Natural killer cell treated with Interleukin-12 subunit alpha and Interleukin-12 subunit beta and Interleukin-15 and Interleukin-18, amount 100 ng/mL, for 72 hours (primary cell): ENCODE results near the gene ZNF639. TPM values are rescaled to one million over a fixed set of nuclear protein-coding genes. Genes with fewer than 3 reads are reported as not detected.

ENCODE experiments used
- ATAC-seq, 2 donors: fragments of 150-1000 bp; cut with Tn5 transposase in 1 of 2; sonication (Bioruptor Pico), chemical (Tn5 transposase) in 1 of 2; 2 replicates each; pipeline ENCODE4 v1.10.0; 2021
- DNase-seq: peaks from one replicate; pipeline ENCODE4 v3.0.0; 2022; ENCODE audit warnings: low spot score
- H3K27ac Mint-ChIP-seq, 2 donors: 1 replicate in 1 of 2; 2 replicates in 1 of 2; pipeline ENCODE4 v1.8.0; 2022; ENCODE audit warnings: mixed read lengths in 2 of 2, mild to moderate bottlenecking in 1 of 2, moderate library complexity in 1 of 2
- H3K27me3 Mint-ChIP-seq, 2 donors: 1 replicate in 1 of 2; 2 replicates in 1 of 2; pipeline ENCODE4 v1.8.0; 2022; ENCODE audit warnings: mixed read lengths in 2 of 2
- H3K36me3 Mint-ChIP-seq: one replicate; pipeline ENCODE4 v1.8.0; 2022; ENCODE audit warnings: mixed read lengths
- H3K4me1 Mint-ChIP-seq, 2 donors: 1 replicate in 1 of 2; 2 replicates in 1 of 2; pipeline ENCODE4 v1.8.0; 2022; ENCODE audit warnings: low read depth in 2 of 2, mixed read lengths in 2 of 2, mild to moderate bottlenecking in 1 of 2
- H3K4me3 Mint-ChIP-seq: one replicate; pipeline ENCODE4 v1.8.0; 2022; ENCODE audit warnings: mixed read lengths
- H3K9me3 Mint-ChIP-seq: 2 replicates; pipeline ENCODE4 v1.8.0; 2022; ENCODE audit warnings: mixed read lengths
- total RNA-seq, 2 donors: library from RNA; stranded (reverse); gene quantifications; one replicate each; pipeline ENCODE4 v1.2.3, GENCODE V29; 2022

Gene ZNF639
- total RNA-seq, 2 donors from 2014 or later: 34.2 to 41.7 TPM

GRCh38 chr3:179332240-179332639, 9.4 kb downstream of the ZNF639 start:
- Mint-ChIP-seq H3K9me3 (no peaks in the 10 kb centered on the region), H3K4me1 (no peaks in the 10 kb centered on the region), H3K27ac (no peak overlapping the region), H3K4me3 (no peak overlapping the region), H3K27me3 (no peaks in the 10 kb centered on the region), H3K36me3 (peaks cover 29% of the 10 kb centered on the region)
- no peak for DNase-seq
- no peak for ATAC-seq

GRCh38 chr3:179333084-179333483, 10.3 kb downstream of the ZNF639 start:
- H3K4me1 Mint-ChIP-seq: no peaks in the 10 kb centered on the region
- no peak overlapping the region for H3K27ac Mint-ChIP-seq
- DNase-seq (no peak), ATAC-seq (no peak)
- no peak overlapping the region for H3K4me3 Mint-ChIP-seq
- peaks cover 29% of the 10 kb centered on the region for H3K36me3 Mint-ChIP-seq
- no peaks in the 10 kb centered on the region for H3K27me3 Mint-ChIP-seq
- H3K9me3 Mint-ChIP-seq: no peaks in the 10 kb centered on the region

- DNase-seq (no peak), ATAC-seq (no peak)
- H3K36me3 Mint-ChIP-seq: peaks cover 24% of the 10 kb centered on the region
- H3K4me3 Mint-ChIP-seq: no peak overlapping the region
- H3K27me3 Mint-ChIP-seq: no peaks in the 10 kb centered on the region
- no peaks in the 10 kb centered on the region for H3K9me3 Mint-ChIP-seq
- no peaks in the 10 kb centered on the region for H3K4me1 Mint-ChIP-seq
- H3K27ac Mint-ChIP-seq: no peak overlapping the region
These were observed 13.6 kb downstream of the ZNF639 start for GRCh38 chr3:179336345-179336929.

- ATAC-seq (peak; percentile 99), DNase-seq (peak; percentile 91)
- H3K4me3 Mint-ChIP-seq: peak within 1 kb of the TSS; percentile 98
- peaks cover 10% of the 10 kb centered on the region in 2 donors for H3K4me1 Mint-ChIP-seq
- H3K36me3 Mint-ChIP-seq: peaks cover 9% of the 10 kb centered on the region
- H3K9me3 Mint-ChIP-seq: no peaks in the 10 kb centered on the region
- H3K27ac Mint-ChIP-seq: peak within 1 kb of the TSS; percentile 82 to 96
- H3K27me3 Mint-ChIP-seq: no peaks in the 10 kb centered on the region
These were observed 24.7 kb downstream of the ZNF639 start, which contains the start of gene MFN1 for GRCh38 chr3:179347345-179348194. Gene MFN1 (plus strand): TSS chr3:179347709. CDS start chr3:179348852, 1,143 bp downstream.

GRCh38 chr3:179348325-179349013, 25.6 kb downstream of the ZNF639 start:
- Mint-ChIP-seq H3K4me3 (peak overlapping the region; percentile 98), H3K36me3 (peaks cover 10% of the 10 kb centered on the region), H3K27ac (peak overlapping the region; percentile 82 to 96), H3K4me1 (peaks cover 10 to 11% of the 10 kb centered on the region in 2 donors), H3K9me3 (no peaks in the 10 kb centered on the region), H3K27me3 (no peaks in the 10 kb centered on the region)
- no peak for ATAC-seq
- no peak for DNase-seq

GRCh38 chr3:179355996-179356395, 33.2 kb downstream of the ZNF639 start:
- DNase-seq (no peak), ATAC-seq (no peak)
- H3K27me3 Mint-ChIP-seq: no peaks in the 10 kb centered on the region
- no peaks in the 10 kb centered on the region for H3K9me3 Mint-ChIP-seq
- H3K36me3 Mint-ChIP-seq: peaks cover 30% of the 10 kb centered on the region
- H3K27ac Mint-ChIP-seq: peak overlapping the region in 1 of 2 donors; percentile 9
- peaks cover 12 to 17% of the 10 kb centered on the region in 2 donors for H3K4me1 Mint-ChIP-seq
- H3K4me3 Mint-ChIP-seq: no peak overlapping the region

- Mint-ChIP-seq H3K9me3 (no peaks in the 10 kb centered on the region), H3K27me3 (no peaks in the 10 kb centered on the region), H3K4me3 (no peak overlapping the region), H3K4me1 (no peaks in the 10 kb centered on the region), H3K36me3 (peaks cover 15% of the 10 kb centered on the region), H3K27ac (no peak overlapping the region)
- no peak for DNase-seq
- ATAC-seq: no peak
These were observed 40.5 kb downstream of the ZNF639 start for GRCh38 chr3:179363332-179363731.

GRCh38 chr3:179369621-179370020, 46.8 kb downstream of the ZNF639 start:
- Mint-ChIP-seq H3K9me3 (no peaks in the 10 kb centered on the region), H3K27ac (no peak overlapping the region), H3K36me3 (peaks cover 11% of the 10 kb centered on the region), H3K4me3 (no peak overlapping the region), H3K4me1 (no peaks in the 10 kb centered on the region), H3K27me3 (no peaks in the 10 kb centered on the region)
- ATAC-seq: no peak
- DNase-seq: no peak

- ATAC-seq (no peak), DNase-seq (no peak)
- no peaks in the 10 kb centered on the region for H3K9me3 Mint-ChIP-seq
- H3K27me3 Mint-ChIP-seq: no peaks in the 10 kb centered on the region
- no peaks in the 10 kb centered on the region for H3K4me1 Mint-ChIP-seq
- no peak overlapping the region for H3K27ac Mint-ChIP-seq
- H3K4me3 Mint-ChIP-seq: no peak overlapping the region
- H3K36me3 Mint-ChIP-seq: no peaks in the 10 kb centered on the region
These were observed 51.1 kb downstream of the ZNF639 start for GRCh38 chr3:179373938-179374337.

GRCh38 chr3:179375091-179375999, 52.5 kb downstream of the ZNF639 start:
- ATAC-seq (no peak), DNase-seq (no peak)
- H3K27me3 Mint-ChIP-seq: no peaks in the 10 kb centered on the region
- H3K36me3 Mint-ChIP-seq: peaks cover under 1% of the 10 kb centered on the region
- H3K9me3 Mint-ChIP-seq: no peaks in the 10 kb centered on the region
- H3K27ac Mint-ChIP-seq: no peak overlapping the region
- no peaks in the 10 kb centered on the region for H3K4me1 Mint-ChIP-seq
- H3K4me3 Mint-ChIP-seq: no peak overlapping the region

GRCh38 chr3:179376474-179376873, 53.6 kb downstream of the ZNF639 start:
- DNase-seq: no peak
- Mint-ChIP-seq H3K4me3 (no peak overlapping the region), H3K9me3 (no peaks in the 10 kb centered on the region), H3K4me1 (peaks cover 0 to 3% of the 10 kb centered on the region in 2 donors), H3K27me3 (no peaks in the 10 kb centered on the region), H3K36me3 (peaks cover 9% of the 10 kb centered on the region), H3K27ac (no peak overlapping the region)
- ATAC-seq: no peak
